ENCODE measurements around the gene DNMT3B.

DNMT3B gene

DNA sequence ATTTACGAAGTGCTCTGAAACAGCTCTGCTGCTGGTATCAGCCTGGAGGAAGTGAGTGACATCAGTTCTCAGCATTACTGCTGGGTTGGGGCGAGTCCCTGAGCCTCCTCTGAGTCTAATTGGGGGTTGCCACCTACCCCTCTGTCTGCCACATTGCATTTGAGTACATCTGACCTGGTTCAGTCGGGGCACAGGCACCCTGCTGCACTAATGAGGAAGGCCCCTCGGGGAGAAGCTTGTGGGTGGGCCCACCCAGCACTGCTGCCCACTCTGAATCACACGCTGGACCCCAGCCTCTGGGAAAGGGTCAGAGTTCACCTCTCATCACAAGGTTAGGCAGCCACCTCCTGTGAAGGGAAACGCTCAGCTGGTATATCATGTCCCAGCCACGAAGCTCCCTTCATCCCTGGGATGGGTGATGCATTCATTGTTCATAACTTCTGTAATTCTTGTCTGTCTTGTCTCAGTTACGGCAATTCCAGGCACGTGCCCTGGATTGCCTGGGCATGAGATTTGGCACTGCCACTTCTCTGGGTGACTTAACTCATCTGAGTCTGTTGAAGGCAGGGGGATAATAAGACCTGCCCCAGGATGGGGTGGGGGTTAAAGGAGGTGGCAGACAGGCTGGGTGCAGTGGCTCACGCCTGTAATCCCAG, 13.3 kb downstream of the DNMT3B start:
- TF ChIP-seq, protein P1, sequence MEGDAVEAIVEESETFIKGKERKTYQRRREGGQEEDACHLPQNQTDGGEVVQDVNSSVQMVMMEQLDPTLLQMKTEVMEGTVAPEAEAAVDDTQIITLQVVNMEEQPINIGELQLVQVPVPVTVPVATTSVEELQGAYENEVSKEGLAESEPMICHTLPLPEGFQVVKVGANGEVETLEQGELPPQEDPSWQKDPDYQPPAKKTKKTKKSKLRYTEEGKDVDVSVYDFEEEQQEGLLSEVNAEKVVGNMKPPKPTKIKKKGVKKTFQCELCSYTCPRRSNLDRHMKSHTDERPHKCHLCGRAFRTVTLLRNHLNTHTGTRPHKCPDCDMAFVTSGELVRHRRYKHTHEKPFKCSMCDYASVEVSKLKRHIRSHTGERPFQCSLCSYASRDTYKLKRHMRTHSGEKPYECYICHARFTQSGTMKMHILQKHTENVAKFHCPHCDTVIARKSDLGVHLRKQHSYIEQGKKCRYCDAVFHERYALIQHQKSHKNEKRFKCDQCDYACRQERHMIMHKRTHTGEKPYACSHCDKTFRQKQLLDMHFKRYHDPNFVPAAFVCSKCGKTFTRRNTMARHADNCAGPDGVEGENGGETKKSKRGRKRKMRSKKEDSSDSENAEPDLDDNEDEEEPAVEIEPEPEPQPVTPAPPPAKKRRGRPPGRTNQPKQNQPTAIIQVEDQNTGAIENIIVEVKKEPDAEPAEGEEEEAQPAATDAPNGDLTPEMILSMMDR (IDR thresholded peaks at IDR 0.05; ENCODE audit: low read depth, low read length) = no peak
- H3K4me3 ChIP-seq (replicated peaks in 1 of 2; ENCODE audit: low read depth in 2 of 2, low read length in 2 of 2) = no peak overlapping the region
- no peak for DNase-seq (ENCODE audit: low read depth in 2 of 2)

DNA sequence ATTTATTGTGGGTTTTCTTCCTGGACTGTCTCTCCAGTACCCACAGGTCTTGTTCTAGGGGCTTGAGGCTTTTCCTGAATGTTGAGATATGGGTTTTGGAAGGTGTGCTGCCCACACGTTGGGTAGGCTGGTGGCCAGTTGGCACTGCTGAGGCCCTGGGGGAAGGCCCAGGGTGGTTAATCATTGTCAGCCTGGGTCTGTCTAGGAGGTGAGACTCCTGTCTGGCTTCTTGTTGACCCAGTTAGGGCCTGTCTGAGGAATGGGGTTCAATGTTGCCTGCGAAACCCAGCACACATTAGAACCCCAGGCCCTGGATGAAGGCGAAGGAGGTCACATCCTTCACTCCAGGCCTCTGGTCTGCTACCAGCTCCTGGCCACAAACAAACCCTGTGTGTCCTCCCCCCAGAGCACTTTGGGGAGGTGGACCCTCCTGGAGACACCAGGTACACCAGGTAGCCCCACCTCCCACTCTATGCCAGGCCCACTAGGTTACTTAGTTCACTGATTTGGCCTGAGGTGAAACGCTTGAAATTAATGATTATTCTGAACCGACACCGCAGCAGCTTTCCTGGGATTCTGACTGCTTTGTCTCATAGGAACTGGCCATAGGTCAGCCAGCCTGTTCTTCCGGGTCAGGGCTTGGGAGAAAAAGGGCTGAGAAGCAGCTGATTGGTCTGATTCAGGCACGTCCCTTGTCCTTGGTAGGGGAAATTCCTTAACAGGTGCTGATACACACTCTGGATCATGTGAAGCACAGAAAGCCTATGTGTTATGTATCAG, 15.2 kb downstream of the DNMT3B start:
- no peak overlapping the region for H3K4me3 ChIP-seq (replicated peaks in 1 of 2; ENCODE audit: low read depth in 2 of 2, low read length in 2 of 2)
- TF ChIP-seq, protein P1 (IDR thresholded peaks at IDR 0.05; ENCODE audit: low read depth, low read length) = no peak
- no peak for DNase-seq (ENCODE audit: low read depth in 2 of 2)

DNA sequence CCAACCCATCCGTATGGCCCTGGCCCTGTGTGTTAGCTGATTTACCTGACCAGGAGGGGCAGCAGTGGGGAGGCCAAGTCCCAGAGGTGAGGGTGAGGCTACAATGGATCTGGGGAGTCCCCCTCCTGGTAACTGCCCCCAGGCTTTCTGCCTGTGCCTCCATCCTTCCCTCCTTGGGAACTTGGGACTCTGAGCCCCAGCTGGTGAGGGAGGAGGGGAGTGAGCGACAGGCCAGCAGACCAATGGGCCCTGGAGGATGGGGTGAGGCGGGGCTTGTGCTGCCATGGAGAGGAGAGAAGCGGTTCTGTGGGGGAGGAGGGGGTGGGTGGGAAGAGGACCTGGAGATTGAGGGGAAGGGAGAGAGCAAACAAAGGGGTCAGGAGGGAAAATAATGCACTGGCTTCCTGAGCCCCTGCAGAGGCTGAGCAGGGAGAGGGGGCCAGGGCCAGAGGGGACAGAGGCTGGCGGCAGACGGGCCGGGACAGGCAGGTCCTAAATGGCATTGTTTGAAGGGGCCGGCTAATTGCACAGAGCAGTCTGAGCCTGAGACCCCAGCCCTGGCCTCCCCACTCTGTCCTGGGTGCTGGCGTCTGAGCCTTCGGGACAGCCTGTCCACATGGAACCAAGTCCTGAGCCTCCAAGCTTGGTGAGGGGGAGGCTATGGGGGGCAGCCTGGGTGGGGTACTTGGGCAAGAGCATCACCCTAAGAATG, 17.5 kb downstream of the DNMT3B start:
- no peak overlapping the region for H3K4me3 ChIP-seq (replicated peaks in 1 of 2; ENCODE audit: low read depth in 2 of 2, low read length in 2 of 2)
- no peak for DNase-seq (ENCODE audit: low read depth in 2 of 2)
- TF ChIP-seq, protein P1 (IDR thresholded peaks at IDR 0.05; ENCODE audit: low read depth, low read length) = no peak

DNA sequence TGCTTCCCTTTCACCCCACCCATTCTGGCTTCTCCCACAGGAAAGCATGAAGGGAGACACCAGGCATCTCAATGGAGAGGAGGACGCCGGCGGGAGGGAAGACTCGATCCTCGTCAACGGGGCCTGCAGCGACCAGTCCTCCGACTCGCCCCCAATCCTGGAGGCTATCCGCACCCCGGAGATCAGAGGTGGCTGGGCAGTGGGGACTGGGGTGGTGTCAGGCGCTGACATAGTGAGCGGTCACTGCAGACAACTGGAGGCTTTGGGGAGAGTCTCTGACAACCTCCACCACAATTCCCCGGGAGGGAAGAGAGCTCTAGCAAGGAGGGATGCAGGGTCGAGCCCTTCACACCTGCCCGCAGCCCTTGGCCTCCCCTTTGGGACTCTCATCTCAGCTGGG, 18.1 kb downstream of the DNMT3B start:
- no peak for DNase-seq (ENCODE audit: low read depth in 2 of 2)
- TF ChIP-seq, protein P1 (IDR thresholded peaks at IDR 0.05; ENCODE audit: low read depth, low read length) = no peak
- H3K4me3 ChIP-seq (replicated peaks in 1 of 2; ENCODE audit: low read depth in 2 of 2, low read length in 2 of 2) = no peak overlapping the region

DNA sequence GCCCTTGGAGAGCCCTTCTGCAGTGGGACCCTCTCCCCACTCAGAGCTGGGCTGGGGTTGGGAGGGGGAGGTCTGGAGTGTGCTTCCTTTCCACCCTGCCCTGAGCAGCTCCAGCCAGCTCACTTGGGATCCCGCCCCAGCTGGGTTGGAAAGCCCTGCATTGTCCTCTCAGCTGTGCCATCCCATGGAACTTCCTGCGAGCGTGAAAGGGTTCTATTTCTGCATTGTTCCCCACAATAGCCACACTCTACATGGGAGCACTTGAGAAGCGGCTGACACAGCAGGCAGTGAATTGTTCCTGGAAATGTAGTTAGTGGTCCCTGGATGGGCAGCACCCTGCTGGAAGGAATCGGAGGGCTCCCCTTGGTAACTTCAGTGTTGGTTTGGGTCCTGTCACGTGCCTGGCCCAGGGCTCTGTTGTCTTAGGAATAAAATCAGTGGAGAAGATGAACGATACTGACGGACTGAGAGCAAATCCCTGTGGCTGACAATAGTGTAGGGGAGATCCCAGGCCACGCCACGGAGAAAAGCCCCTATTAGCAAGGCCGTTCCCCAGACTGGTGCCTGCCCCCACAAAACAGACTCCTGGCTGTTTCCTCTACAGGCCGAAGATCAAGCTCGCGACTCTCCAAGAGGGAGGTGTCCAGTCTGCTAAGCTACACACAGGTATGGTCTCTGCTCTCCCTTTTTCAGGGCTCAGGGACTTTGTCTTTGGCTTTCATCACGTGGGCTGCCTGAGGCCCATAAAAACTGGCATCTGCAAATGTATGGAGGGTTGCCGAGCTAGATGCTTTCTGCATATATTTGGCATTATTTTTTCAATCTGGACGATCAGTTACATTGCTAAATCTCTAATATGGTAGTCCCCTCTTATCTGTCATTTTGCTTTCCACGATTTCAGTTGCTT, 18.8 kb downstream of the DNMT3B start:
- DNase-seq (ENCODE audit: low read depth in 2 of 2) = no peak
- TF ChIP-seq, protein P1 (IDR thresholded peaks at IDR 0.05; ENCODE audit: low read depth, low read length) = no peak
- no peak overlapping the region for H3K4me3 ChIP-seq (replicated peaks in 1 of 2; ENCODE audit: low read depth in 2 of 2, low read length in 2 of 2)

Measured in cardiac fibroblast (primary cell).